ENCODE results near the gene EIF1B. TPM values are rescaled to one million over a fixed set of nuclear protein-coding genes. Genes with fewer than 3 reads are reported as not detected.

Gene EIF1B
- polyA plus RNA-seq, 2 donors: 10.5 to 25.9 TPM

DNA sequence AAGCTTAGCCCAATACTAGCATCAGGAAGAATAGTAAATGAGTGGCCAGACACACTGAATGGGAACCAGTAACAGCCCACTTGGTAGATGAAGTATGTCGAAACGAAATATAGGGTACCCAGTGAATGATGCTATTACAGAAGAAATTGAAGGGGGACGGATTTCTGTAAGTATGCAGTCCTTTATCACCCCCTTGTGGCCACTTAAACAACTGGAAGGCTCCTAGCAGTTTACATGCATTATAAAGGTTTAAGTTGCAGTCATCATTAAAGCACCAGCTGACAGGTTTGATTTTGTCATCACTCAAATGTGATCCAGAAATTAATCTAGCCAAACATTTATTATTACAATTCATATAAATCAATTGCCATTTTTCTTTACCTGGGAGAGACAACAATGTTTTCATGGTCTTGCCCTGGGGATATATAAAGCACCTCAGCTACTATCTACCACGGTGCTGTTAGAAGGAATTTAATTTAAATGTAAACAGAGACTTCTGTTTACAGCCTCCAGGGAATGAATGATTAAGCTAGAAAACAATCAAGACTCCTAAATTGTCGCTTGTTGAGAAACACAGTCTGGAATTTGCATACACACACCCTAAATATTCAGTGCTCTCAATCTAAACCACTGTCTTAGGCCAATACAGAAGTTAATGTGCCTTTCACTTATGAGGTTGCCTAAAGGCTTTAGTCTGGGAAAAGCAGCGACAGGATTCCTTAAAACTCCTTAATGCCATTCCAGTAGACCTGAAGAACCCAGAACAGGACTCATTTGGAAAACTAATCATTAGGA lies 7.8 kb downstream of the EIF1B start:
- no peaks in the 10 kb centered on the region for H3K9me3 ChIP-seq (ENCODE audit: control insufficient read depth in 2 of 2, insufficient read depth in 1 of 2, low read depth in 1 of 2, low read length in 1 of 2)
- no peak overlapping the region for H3K27ac ChIP-seq (ENCODE audit: low read depth in 2 of 2, low read length in 1 of 2)
- no peaks in the 10 kb centered on the region for H3K4me1 ChIP-seq (ENCODE audit: control insufficient read depth in 2 of 2, insufficient read depth in 2 of 2, low read length in 1 of 2)
- no peak overlapping the region for H3K4me3 ChIP-seq (ENCODE audit: low read depth in 1 of 2, low read length in 2 of 2)
- H3K27me3 ChIP-seq (ENCODE audit: control insufficient read depth in 1 of 2, insufficient read depth in 2 of 2, low read length in 2 of 2): no peaks in the 10 kb centered on the region
- peaks cover 4 to 5% of the 10 kb centered on the region in 2 donors for H3K36me3 ChIP-seq (ENCODE audit: control insufficient read depth in 2 of 2, insufficient read depth in 2 of 2, low read length in 1 of 2)
- 19% methylated on average over 6 of the region's 6 CpGs for WGBS, 2 donors

DNA sequence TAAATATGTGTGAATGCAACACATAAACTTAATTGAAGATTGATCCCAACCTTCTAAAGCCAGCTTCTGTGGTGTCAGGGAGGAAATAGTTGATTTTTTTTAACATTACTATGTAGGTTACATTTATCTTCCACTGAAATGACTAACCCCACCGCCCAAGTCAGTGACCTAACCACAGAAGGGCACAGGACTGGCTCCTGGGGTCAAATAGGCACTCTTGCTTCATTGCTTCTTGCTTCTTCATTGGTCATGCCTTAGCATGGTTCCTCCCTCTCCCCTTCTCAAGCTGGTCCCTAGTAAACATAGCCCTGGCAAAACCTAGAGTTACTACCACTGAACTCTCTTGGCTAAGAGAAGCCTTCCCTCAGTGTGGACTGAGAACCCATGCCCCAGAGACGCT lies 12.3 kb downstream of the EIF1B start:
- WGBS, 2 donors: 77 to 82% methylated on average over 2 of the region's 2 CpGs
- Histone ChIP-seq H3K9me3 (ENCODE audit: control insufficient read depth in 2 of 2, insufficient read depth in 1 of 2, low read depth in 1 of 2, low read length in 1 of 2) (no peaks in the 10 kb centered on the region), H3K36me3 (ENCODE audit: control insufficient read depth in 2 of 2, insufficient read depth in 2 of 2, low read length in 1 of 2) (no peaks in the 10 kb centered on the region), H3K27ac (ENCODE audit: low read depth in 2 of 2, low read length in 1 of 2) (no peak overlapping the region), H3K4me1 (ENCODE audit: control insufficient read depth in 2 of 2, insufficient read depth in 2 of 2, low read length in 1 of 2) (no peaks in the 10 kb centered on the region), H3K27me3 (ENCODE audit: control insufficient read depth in 1 of 2, insufficient read depth in 2 of 2, low read length in 2 of 2) (no peaks in the 10 kb centered on the region), H3K4me3 (ENCODE audit: low read depth in 1 of 2, low read length in 2 of 2) (no peak overlapping the region)

DNA sequence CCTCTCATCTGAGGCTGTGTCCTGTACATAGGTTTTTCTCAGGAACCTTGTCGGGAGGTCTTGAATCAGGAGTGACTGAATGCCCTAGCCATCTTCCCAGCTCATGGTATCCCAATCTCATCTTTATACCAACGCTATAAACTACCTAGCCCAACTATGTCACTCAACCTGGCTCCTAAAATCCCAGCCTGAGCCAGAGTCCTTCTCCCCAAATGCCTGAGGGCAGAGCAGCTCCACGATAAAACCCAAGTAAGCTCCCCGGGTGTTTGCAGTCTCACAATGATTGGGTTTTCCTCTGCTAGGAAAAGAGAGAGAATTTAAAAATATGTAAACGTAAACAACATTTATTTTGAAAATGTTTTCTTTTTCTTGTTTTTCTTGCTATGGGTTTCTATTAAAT lies 14.4 kb downstream of the EIF1B start:
- H3K27ac ChIP-seq (ENCODE audit: low read depth in 2 of 2, low read length in 1 of 2): no peak overlapping the region
- WGBS, 2 donors: 65 to 70% methylated on average over 5 of the region's 5 CpGs

DNA sequence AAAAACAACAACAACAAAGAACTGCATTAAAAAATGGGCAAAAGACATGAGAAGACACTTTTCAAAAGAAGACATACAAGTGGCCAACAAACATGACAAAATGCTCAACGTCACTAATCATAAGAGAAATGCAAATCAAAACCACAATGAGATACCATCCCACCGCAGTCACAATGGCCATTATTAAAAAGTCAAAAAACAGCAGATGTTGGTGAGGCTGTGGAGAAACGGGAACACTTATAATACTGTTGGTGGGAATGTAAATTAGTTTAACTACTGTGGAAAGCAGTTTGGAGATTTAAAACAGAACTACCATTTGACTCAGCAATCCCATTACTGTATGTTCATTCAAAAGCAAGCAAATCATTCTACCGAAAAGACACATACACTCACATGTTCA lies 15.1 kb downstream of the EIF1B start:
- Histone ChIP-seq H3K27ac (ENCODE audit: low read depth in 2 of 2, low read length in 1 of 2) (no peak overlapping the region), H3K36me3 (ENCODE audit: control insufficient read depth in 2 of 2, insufficient read depth in 2 of 2, low read length in 1 of 2) (no peaks in the 10 kb centered on the region), H3K4me1 (ENCODE audit: control insufficient read depth in 2 of 2, insufficient read depth in 2 of 2, low read length in 1 of 2) (no peaks in the 10 kb centered on the region), H3K4me3 (ENCODE audit: low read depth in 1 of 2, low read length in 2 of 2) (no peak overlapping the region), H3K9me3 (ENCODE audit: control insufficient read depth in 2 of 2, insufficient read depth in 1 of 2, low read depth in 1 of 2, low read length in 1 of 2) (no peaks in the 10 kb centered on the region), H3K27me3 (ENCODE audit: control insufficient read depth in 1 of 2, insufficient read depth in 2 of 2, low read length in 2 of 2) (no peaks in the 10 kb centered on the region)
- 73 to 79% methylated on average over 4 of the region's 4 CpGs for WGBS, 2 donors

More for the DNA sequence above, 14.4 kb downstream of the EIF1B start:
- no peaks in the 10 kb centered on the region for H3K9me3 ChIP-seq (ENCODE audit: control insufficient read depth in 2 of 2, insufficient read depth in 1 of 2, low read depth in 1 of 2, low read length in 1 of 2)
- no peaks in the 10 kb centered on the region for H3K27me3 ChIP-seq (ENCODE audit: control insufficient read depth in 1 of 2, insufficient read depth in 2 of 2, low read length in 2 of 2)
- no peaks in the 10 kb centered on the region for H3K36me3 ChIP-seq (ENCODE audit: control insufficient read depth in 2 of 2, insufficient read depth in 2 of 2, low read length in 1 of 2)
- no peak overlapping the region for H3K4me3 ChIP-seq (ENCODE audit: low read depth in 1 of 2, low read length in 2 of 2)
- no peaks in the 10 kb centered on the region for H3K4me1 ChIP-seq (ENCODE audit: control insufficient read depth in 2 of 2, insufficient read depth in 2 of 2, low read length in 1 of 2)

DNA sequence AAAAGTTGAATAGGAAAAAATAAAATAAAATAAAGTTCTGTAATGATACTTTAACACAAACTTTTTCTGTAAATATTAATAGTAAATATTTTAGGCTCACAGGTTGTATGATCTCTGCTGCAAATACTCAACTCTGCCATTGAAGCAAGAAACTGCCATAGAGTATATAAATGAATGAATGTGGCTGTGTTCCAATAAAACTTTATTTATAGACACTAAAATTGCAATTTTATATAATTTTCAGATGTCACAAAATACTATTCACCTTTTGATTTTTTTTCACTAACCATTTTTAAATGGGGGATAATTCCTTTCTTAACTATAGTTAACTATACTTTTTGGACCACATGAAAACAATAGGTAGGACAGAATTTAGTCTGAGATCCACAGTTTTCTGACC lies 16.0 kb downstream of the EIF1B start:
- Histone ChIP-seq H3K4me3 (ENCODE audit: low read depth in 1 of 2, low read length in 2 of 2) (no peak overlapping the region), H3K9me3 (ENCODE audit: control insufficient read depth in 2 of 2, insufficient read depth in 1 of 2, low read depth in 1 of 2, low read length in 1 of 2) (no peaks in the 10 kb centered on the region), H3K4me1 (ENCODE audit: control insufficient read depth in 2 of 2, insufficient read depth in 2 of 2, low read length in 1 of 2) (no peaks in the 10 kb centered on the region), H3K27ac (ENCODE audit: low read depth in 2 of 2, low read length in 1 of 2) (no peak overlapping the region), H3K36me3 (ENCODE audit: control insufficient read depth in 2 of 2, insufficient read depth in 2 of 2, low read length in 1 of 2) (no peaks in the 10 kb centered on the region), H3K27me3 (ENCODE audit: control insufficient read depth in 1 of 2, insufficient read depth in 2 of 2, low read length in 2 of 2) (no peaks in the 10 kb centered on the region)

DNA sequence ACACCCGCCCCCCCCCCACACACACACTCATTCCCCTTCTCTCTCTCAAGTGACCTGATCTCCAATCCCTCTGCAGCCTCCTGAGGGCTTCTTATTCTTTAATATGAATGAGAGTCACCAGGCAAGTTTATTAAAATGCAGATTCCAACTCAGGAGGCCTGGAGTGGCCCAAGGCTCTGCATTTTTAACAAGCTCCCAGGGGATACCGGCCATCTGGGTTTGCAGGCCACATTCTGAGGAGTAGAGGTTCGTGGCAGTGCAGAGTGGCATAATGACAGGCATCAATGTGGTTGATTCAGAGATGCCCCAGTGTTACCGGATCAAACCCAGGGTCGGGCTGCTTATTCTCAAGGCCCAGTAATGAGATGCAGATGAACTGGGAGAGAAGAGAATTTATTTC lies 18.9 kb downstream of the EIF1B start:
- Histone ChIP-seq H3K9me3 (ENCODE audit: control insufficient read depth in 2 of 2, insufficient read depth in 1 of 2, low read depth in 1 of 2, low read length in 1 of 2) (no peaks in the 10 kb centered on the region), H3K4me3 (ENCODE audit: low read depth in 1 of 2, low read length in 2 of 2) (no peak overlapping the region), H3K36me3 (ENCODE audit: control insufficient read depth in 2 of 2, insufficient read depth in 2 of 2, low read length in 1 of 2) (no peaks in the 10 kb centered on the region), H3K4me1 (ENCODE audit: control insufficient read depth in 2 of 2, insufficient read depth in 2 of 2, low read length in 1 of 2) (no peaks in the 10 kb centered on the region), H3K27me3 (ENCODE audit: control insufficient read depth in 1 of 2, insufficient read depth in 2 of 2, low read length in 2 of 2) (no peaks in the 10 kb centered on the region), H3K27ac (ENCODE audit: low read depth in 2 of 2, low read length in 1 of 2) (no peak overlapping the region)
- WGBS, 2 donors: 76 to 77% methylated on average over 5 of the region's 5 CpGs

DNA sequence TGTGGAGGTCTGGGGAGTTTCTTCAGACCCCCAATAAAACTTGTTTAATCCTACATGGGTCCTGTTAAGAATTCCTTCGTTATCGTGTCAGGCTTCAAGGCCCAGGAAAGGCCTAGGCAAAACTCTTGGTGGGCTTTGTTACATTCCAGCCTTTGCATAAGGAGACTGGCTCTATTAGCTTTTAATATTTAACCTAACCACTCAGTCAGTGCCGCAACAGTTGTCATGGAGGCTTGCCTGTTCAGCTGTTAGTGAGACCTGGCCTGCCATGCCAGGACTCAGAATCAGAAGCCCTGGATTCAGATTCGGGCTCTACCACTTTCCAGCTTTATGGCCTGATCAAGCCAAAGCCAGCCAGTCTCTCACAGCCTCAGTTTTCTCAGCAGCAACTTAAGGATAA lies 19.6 kb downstream of the EIF1B start:
- Histone ChIP-seq H3K9me3 (ENCODE audit: control insufficient read depth in 2 of 2, insufficient read depth in 1 of 2, low read depth in 1 of 2, low read length in 1 of 2) (no peaks in the 10 kb centered on the region), H3K36me3 (ENCODE audit: control insufficient read depth in 2 of 2, insufficient read depth in 2 of 2, low read length in 1 of 2) (no peaks in the 10 kb centered on the region), H3K27me3 (ENCODE audit: control insufficient read depth in 1 of 2, insufficient read depth in 2 of 2, low read length in 2 of 2) (no peaks in the 10 kb centered on the region), H3K4me1 (ENCODE audit: control insufficient read depth in 2 of 2, insufficient read depth in 2 of 2, low read length in 1 of 2) (no peaks in the 10 kb centered on the region), H3K27ac (ENCODE audit: low read depth in 2 of 2, low read length in 1 of 2) (no peak overlapping the region), H3K4me3 (ENCODE audit: low read depth in 1 of 2, low read length in 2 of 2) (no peak overlapping the region)
- WGBS, 2 donors: 83 to 86% methylated on average over 4 of the region's 4 CpGs

DNA sequence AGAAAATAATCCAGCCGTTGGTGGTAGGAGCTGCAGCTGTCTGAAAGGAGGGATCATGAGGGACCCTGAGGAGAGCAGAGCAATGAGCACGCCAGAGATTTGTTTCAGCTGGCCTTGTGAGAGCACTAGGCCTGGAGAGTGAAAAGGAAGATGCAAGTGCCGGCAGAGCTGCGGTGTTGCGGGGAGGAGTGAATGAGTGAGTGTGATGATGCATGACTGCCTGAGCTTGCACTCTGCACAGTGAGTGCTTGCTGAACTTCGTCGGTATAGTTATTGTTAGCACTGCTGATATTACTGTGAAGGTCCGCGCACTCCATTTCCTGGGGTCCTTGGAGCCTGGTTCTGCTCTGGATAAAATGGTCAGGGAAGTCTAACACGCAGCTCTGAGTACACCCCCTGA lies 23.2 kb downstream of the EIF1B start:
- Histone ChIP-seq H3K4me1 (ENCODE audit: control insufficient read depth in 2 of 2, insufficient read depth in 2 of 2, low read length in 1 of 2) (no peaks in the 10 kb centered on the region), H3K36me3 (ENCODE audit: control insufficient read depth in 2 of 2, insufficient read depth in 2 of 2, low read length in 1 of 2) (no peaks in the 10 kb centered on the region), H3K4me3 (ENCODE audit: low read depth in 1 of 2, low read length in 2 of 2) (no peak overlapping the region), H3K27ac (ENCODE audit: low read depth in 2 of 2, low read length in 1 of 2) (no peak overlapping the region), H3K9me3 (ENCODE audit: control insufficient read depth in 2 of 2, insufficient read depth in 1 of 2, low read depth in 1 of 2, low read length in 1 of 2) (no peaks in the 10 kb centered on the region), H3K27me3 (ENCODE audit: control insufficient read depth in 1 of 2, insufficient read depth in 2 of 2, low read length in 2 of 2) (no peaks in the 10 kb centered on the region)
- WGBS, 2 donors: 88 to 91% methylated on average over 10 of the region's 10 CpGs

DNA sequence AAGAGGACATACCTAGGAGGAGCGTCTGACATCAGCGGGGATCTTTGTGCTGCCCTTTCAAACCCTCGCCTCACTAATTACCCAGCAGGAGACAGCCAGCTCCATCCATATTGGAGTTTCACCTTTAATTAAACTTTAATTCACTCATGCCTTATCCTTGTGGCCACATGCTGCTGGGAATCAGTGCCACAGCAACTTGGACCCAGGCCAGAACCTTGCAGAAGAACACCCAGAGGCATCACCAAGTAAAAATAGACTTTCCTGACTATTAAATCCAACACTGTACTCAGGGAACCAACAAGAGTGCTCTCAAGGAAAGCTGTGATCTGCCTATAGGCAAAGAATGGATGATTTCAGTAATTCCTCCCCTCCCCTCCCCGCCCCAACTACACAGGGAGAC lies 23.9 kb downstream of the EIF1B start:
- 89 to 91% methylated on average over 4 of the region's 4 CpGs for WGBS, 2 donors
- Histone ChIP-seq H3K36me3 (ENCODE audit: control insufficient read depth in 2 of 2, insufficient read depth in 2 of 2, low read length in 1 of 2) (no peaks in the 10 kb centered on the region), H3K27me3 (ENCODE audit: control insufficient read depth in 1 of 2, insufficient read depth in 2 of 2, low read length in 2 of 2) (no peaks in the 10 kb centered on the region), H3K4me1 (ENCODE audit: control insufficient read depth in 2 of 2, insufficient read depth in 2 of 2, low read length in 1 of 2) (no peaks in the 10 kb centered on the region), H3K4me3 (ENCODE audit: low read depth in 1 of 2, low read length in 2 of 2) (no peak overlapping the region), H3K9me3 (ENCODE audit: control insufficient read depth in 2 of 2, insufficient read depth in 1 of 2, low read depth in 1 of 2, low read length in 1 of 2) (no peaks in the 10 kb centered on the region), H3K27ac (ENCODE audit: low read depth in 2 of 2, low read length in 1 of 2) (no peak overlapping the region)

DNA sequence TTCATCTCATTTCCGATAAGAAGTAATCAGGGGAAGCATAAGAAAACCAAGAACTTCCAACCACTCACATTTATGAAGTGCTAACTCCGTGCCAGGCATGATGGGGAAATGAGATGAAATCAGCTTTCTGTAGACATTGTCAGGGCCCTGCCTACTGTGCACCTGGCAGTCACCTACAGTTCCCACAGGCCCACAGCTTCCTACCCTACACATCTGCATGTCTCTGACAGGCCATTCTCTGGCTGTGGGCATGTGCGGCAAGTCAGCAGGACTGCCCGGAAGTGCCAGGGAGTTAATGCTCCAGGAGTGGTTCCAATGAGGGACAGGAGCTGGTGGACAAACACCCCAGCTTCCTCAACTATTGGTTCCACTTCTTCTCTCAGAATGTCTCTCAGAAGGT lies 24.3 kb downstream of the EIF1B start:
- H3K36me3 ChIP-seq (ENCODE audit: control insufficient read depth in 2 of 2, insufficient read depth in 2 of 2, low read length in 1 of 2): no peaks in the 10 kb centered on the region
- no peak overlapping the region for H3K27ac ChIP-seq (ENCODE audit: low read depth in 2 of 2, low read length in 1 of 2)
- 88 to 90% methylated on average over 4 of the region's 4 CpGs for WGBS, 2 donors

More for the DNA sequence above, 24.3 kb downstream of the EIF1B start:
- H3K4me1 ChIP-seq (ENCODE audit: control insufficient read depth in 2 of 2, insufficient read depth in 2 of 2, low read length in 1 of 2): no peaks in the 10 kb centered on the region
- no peaks in the 10 kb centered on the region for H3K27me3 ChIP-seq (ENCODE audit: control insufficient read depth in 1 of 2, insufficient read depth in 2 of 2, low read length in 2 of 2)
- H3K4me3 ChIP-seq (ENCODE audit: low read depth in 1 of 2, low read length in 2 of 2): no peak overlapping the region
- no peaks in the 10 kb centered on the region for H3K9me3 ChIP-seq (ENCODE audit: control insufficient read depth in 2 of 2, insufficient read depth in 1 of 2, low read depth in 1 of 2, low read length in 1 of 2)
